Ishikawa (cell line): ENCODE results near the gene SLC12A4.

Experiments used
- CEBPB ChIP-seq: IDR thresholded peaks from 2 replicates; pipeline ENCODE4 v1.6.1; 2012
- CREB1 ChIP-seq: IDR thresholded peaks from 2 replicates; pipeline ENCODE4 v1.6.1; 2012; ENCODE audit warnings: low read depth
- EGR1 ChIP-seq: IDR thresholded peaks from 2 replicates; pipeline ENCODE4 v1.6.1; 2012
- EP300 ChIP-seq: IDR thresholded peaks from 2 replicates; pipeline ENCODE4 v1.6.1; 2012; ENCODE audit warnings: borderline replicate concordance
- FOXM1 ChIP-seq: IDR thresholded peaks from 2 replicates; pipeline ENCODE4 v1.6.1; 2012; ENCODE audit warnings: low read depth, borderline replicate concordance
- MAX ChIP-seq: IDR thresholded peaks from 2 replicates; pipeline ENCODE4 v1.6.1; 2012
- NFIC ChIP-seq: IDR thresholded peaks from 2 replicates; pipeline ENCODE4 v1.6.1; 2012
- RAD21 ChIP-seq: IDR thresholded peaks from 2 replicates; pipeline ENCODE4 v1.6.1; 2012; ENCODE audit warnings: low read depth
- REST ChIP-seq: IDR thresholded peaks from 2 replicates; pipeline ENCODE4 v1.6.1; 2012; ENCODE audit warnings: low read depth, mild to moderate bottlenecking
- TAF1 ChIP-seq: IDR thresholded peaks from 2 replicates; pipeline ENCODE4 v1.6.1; 2012; ENCODE audit warnings: low read depth, mild to moderate bottlenecking
- TCF12 ChIP-seq: IDR thresholded peaks from 2 replicates; pipeline ENCODE4 v1.6.1; 2012; ENCODE audit warnings: low read depth
- TEAD4 ChIP-seq: IDR thresholded peaks from 2 replicates; pipeline ENCODE4 v1.6.1; 2012
- USF1 ChIP-seq: IDR thresholded peaks from 2 replicates; pipeline ENCODE4 v1.6.1; 2012
- YY1 ChIP-seq: IDR thresholded peaks from 2 replicates; pipeline ENCODE4 v1.6.1; 2012; ENCODE audit warnings: low read depth
- ZBTB7A ChIP-seq: IDR thresholded peaks from 2 replicates; pipeline ENCODE4 v1.6.1; 2012; ENCODE audit warnings: low read depth

SLC12A4 gene

GRCh38 chr16:67968400-67969253 is at the start of gene SLC12A4:
SLC12A4 (minus strand) TSS chr16:67968637; CDS start chr16:67968553, 84 bp downstream.
- TF ChIP-seq TAF1 (peak; percentile 35; the same call in 1 of the 2 replicates), ZBTB7A (peak; percentile 98), TEAD4 (peak; percentile 76), USF1 (no peak)

- no peak for TF ChIP-seq RAD21
- TF ChIP-seq MAX = no peak
- TF ChIP-seq USF1 = no peak
- TF ChIP-seq CREB1 = no peak
- no peak for TF ChIP-seq TEAD4
- TF ChIP-seq NFIC = no peak
- TF ChIP-seq TCF12 = no peak
- TF ChIP-seq TAF1 = no peak
- no peak for TF ChIP-seq FOXM1
These were observed 47.2 kb upstream of the SLC12A4 start, which contains the start of gene DPEP2NB for GRCh38 chr16:68015681-68016080. DPEP2NB (minus strand) TSS chr16:68015911; CDS start chr16:68015770, 141 bp downstream.

- peak; percentile 92 for TF ChIP-seq CEBPB
- no peak for TF ChIP-seq YY1
- TF ChIP-seq TAF1 = no peak
- 0 out of 2 replicates have a peak, but pooled peaks have one; percentile 36 for TF ChIP-seq TCF12
- TF ChIP-seq NFIC = 0 out of 2 replicates have a peak, but pooled peaks have one; percentile 42
- TF ChIP-seq EP300 = peak; percentile 20; the same call in 1 of the 2 replicates
These were observed 45.0 kb upstream of the SLC12A4 start for GRCh38 chr16:68013440-68013839.

- TF ChIP-seq CEBPB (no peak), FOXM1 (no peak), EP300 (no peak), TAF1 (no peak)
These were observed 40.8 kb upstream of the SLC12A4 start for GRCh38 chr16:68009157-68009735.

GRCh38 chr16:68005786-68006286 is 37.4 kb upstream of the SLC12A4 start:
- TF ChIP-seq CREB1 = no peak
- no peak for TF ChIP-seq USF1
- TF ChIP-seq CEBPB = no peak
- no peak for TF ChIP-seq YY1
- TF ChIP-seq TEAD4 = no peak
- TF ChIP-seq TCF12 = no peak
- no peak for TF ChIP-seq EP300
- TF ChIP-seq RAD21 = no peak
- no peak for TF ChIP-seq ZBTB7A

- TF ChIP-seq TAF1 (no peak), EP300 (no peak), ZBTB7A (no peak), USF1 (no peak), TEAD4 (no peak), RAD21 (no peak), CEBPB (no peak), REST (no peak), CREB1 (no peak), YY1 (no peak), FOXM1 (no peak), NFIC (no peak), EGR1 (no peak)
These were observed 36.8 kb upstream of the SLC12A4 start for GRCh38 chr16:68005211-68005610.

- no peak for TF ChIP-seq NFIC
- TF ChIP-seq FOXM1 = no peak
- TF ChIP-seq CEBPB = no peak
- TF ChIP-seq REST = no peak
- no peak for TF ChIP-seq TAF1
- no peak for TF ChIP-seq YY1
- no peak for TF ChIP-seq TEAD4
- no peak for TF ChIP-seq MAX
- no peak for TF ChIP-seq RAD21
These were observed 34.6 kb upstream of the SLC12A4 start for GRCh38 chr16:68003031-68003430.
